GM20431 (cell line): ENCODE data around the gene ITSN1.
"Not testable (repeated sequence)": the region's sequence is repeated elsewhere in the genome, so short reads cannot be mapped to it uniquely, and the experiment has no call there.

Experiments
- in situ Hi-C: fragments of 300-500 bp; cut with MseI, MboI; formaldehyde crosslinking; loops from one replicate; pipeline ENCODE4 v1.15.0; 2020; ENCODE audit warnings: low sequenced_read_pairs; ENCODE audit not compliant: unreplicated experiment

ITSN1 gene

GRCh38 chr21:33712022-33712803, 69.9 kb downstream of the ITSN1 start:
- in situ Hi-C loops, result no loop called here

- in situ Hi-C loops, result no loop called here
Measured at GRCh38 chr21:33721081-33721480, 78.8 kb downstream of the ITSN1 start.

GRCh38 chr21:33729139-33729538, 86.8 kb downstream of the ITSN1 start:
- in situ Hi-C loops, result not testable (repeated sequence)

GRCh38 chr21:33729641-33730040, 87.3 kb downstream of the ITSN1 start:
- in situ Hi-C loops, result no loop called here

GRCh38 chr21:33731447-33731846, 89.1 kb downstream of the ITSN1 start:
- in situ Hi-C loops, result no loop called here

- in situ Hi-C loops, result no loop called here
Measured at GRCh38 chr21:33732038-33732437, 89.7 kb downstream of the ITSN1 start.

- in situ Hi-C loops, result no loop called here
Measured at GRCh38 chr21:33733601-33734000, 91.3 kb downstream of the ITSN1 start.

- in situ Hi-C loops, result no loop called here
Measured at GRCh38 chr21:33734291-33734690, 92.0 kb downstream of the ITSN1 start.

- in situ Hi-C loops, result no loop called here
Measured at GRCh38 chr21:33734818-33735217, 92.5 kb downstream of the ITSN1 start.

GRCh38 chr21:33736569-33736968, 94.3 kb downstream of the ITSN1 start:
- in situ Hi-C loops, result no loop called here

GRCh38 chr21:33739701-33740100, 97.4 kb downstream of the ITSN1 start:
- in situ Hi-C loops, result no loop called here

GRCh38 chr21:33747420-33747819, 105.1 kb downstream of the ITSN1 start:
- in situ Hi-C loops, result no loop called here

- in situ Hi-C loops, result no loop called here
Measured at GRCh38 chr21:33748903-33749302, 106.6 kb downstream of the ITSN1 start.

- in situ Hi-C loops, result no loop called here
Measured at GRCh38 chr21:33750017-33750416, 107.7 kb downstream of the ITSN1 start.

GRCh38 chr21:33751120-33751519, 108.8 kb downstream of the ITSN1 start:
- in situ Hi-C loops, result no loop called here

- in situ Hi-C loops, result no loop called here
Measured at GRCh38 chr21:33751533-33751932, 109.2 kb downstream of the ITSN1 start.

GRCh38 chr21:33752260-33752659, 110.0 kb downstream of the ITSN1 start:
- in situ Hi-C loops, result no loop called here

- in situ Hi-C loops, result no loop called here
Measured at GRCh38 chr21:33753886-33754285, 111.6 kb downstream of the ITSN1 start.

GRCh38 chr21:33754481-33754880, 112.2 kb downstream of the ITSN1 start:
- in situ Hi-C loops, result no loop called here

- in situ Hi-C loops, result no loop called here
Measured at GRCh38 chr21:33755354-33755753, 113.1 kb downstream of the ITSN1 start.

- in situ Hi-C loops, result no loop called here
Measured at GRCh38 chr21:33760641-33761440, 118.5 kb downstream of the ITSN1 start.
